Endothelial cell of umbilical vein (primary cell): Measurements from ENCODE around the gene TUFT1. TPM values are rescaled to one million over a fixed set of nuclear protein-coding genes. Genes with fewer than 3 reads are reported as not detected.

Source experiments
- BruUV-seq: library from RNA; stranded (reverse); fragments of 400-500 nt; replicated peaks from 2 replicates; lab custom pipeline; 2021; lab: Mats Ljungman, UMichigan
- CTCF ChIA-PET: fragments of 300-600, 350-600 bp; sonication (Branson Sonifier 250); formaldehyde crosslinking; loops from one replicate; lab custom pipeline; 2021; ENCODE audit warnings: antibody characterized with exemption, inconsistent platforms; lab: Charles Lee
- POLR2A ChIA-PET: fragments of 300-600, 350-600 bp; sonication (Branson Sonifier 250); formaldehyde crosslinking; loops from one replicate; lab custom pipeline; 2021; ENCODE audit warnings: antibody characterized with exemption, inconsistent platforms; lab: Charles Lee
- DNase-seq: peaks from one replicate; pipeline ENCODE4 v3.0.0-alpha.2; 2011; ENCODE audit warnings: low read depth, low spot score
- FAIRE-seq: peaks from 2 replicates; lab custom pipeline; 2011; peaks lifted over from hg19 to GRCh38; lab: Jason Lieb, UNC
- H2AFZ ChIP-seq: 2 replicates; pipeline ENCODE4 v1.6.0; 2012; ENCODE audit warnings: low read depth, low read length, control low read depth, inconsistent platforms
- H3K27ac ChIP-seq: 2 replicates; pipeline ENCODE4 v1.5.1; 2011; ENCODE audit warnings: low read depth, mild to moderate bottlenecking, control low read depth, low read length, moderate library complexity; ENCODE audit not compliant: insufficient read depth
- H3K27me3 ChIP-seq, 2 experiments: 2 replicates each; pipeline versions ENCODE4 v1.6.0 to v1.6.1; 2011; ENCODE audit warnings: low read length in 2 of 2, mixed read lengths in 1 of 2; ENCODE audit not compliant: control insufficient read depth in 2 of 2, insufficient read depth in 2 of 2
- H3K36me3 ChIP-seq, 2 experiments: 2 replicates in 1 of 2; 3 replicates in 1 of 2; pipeline ENCODE4 v1.5.1; 2011; ENCODE audit warnings: low read length in 2 of 2, mild to moderate bottlenecking in 1 of 2, moderate library complexity in 1 of 2; ENCODE audit not compliant: control insufficient read depth in 2 of 2, insufficient read depth in 2 of 2; ENCODE audit errors: extremely low read depth in 1 of 2
- H3K4me1 ChIP-seq: 3 replicates; pipeline ENCODE4 v1.5.1; 2011; ENCODE audit warnings: mild to moderate bottlenecking, low read length; ENCODE audit not compliant: control insufficient read depth, insufficient read depth; ENCODE audit errors: extremely low read depth
- H3K4me2 ChIP-seq: 2 replicates; pipeline ENCODE4 v1.6.1; 2011; ENCODE audit warnings: low read length, control low read depth, mixed read lengths; ENCODE audit not compliant: insufficient read depth
- H3K4me3 ChIP-seq, 3 experiments: fragments of 200-600 bp in 1 of 3; sonication (generic), shearing (Covaris generic) in 1 of 3; replicated peaks in 1 of 3; 2 replicates each; pipeline ENCODE4 v1.5.1; 2011 to 2016; ENCODE audit warnings: control low read depth in 3 of 3, low read length in 3 of 3, mild to moderate bottlenecking in 2 of 3, inconsistent platforms in 1 of 3, low read depth in 1 of 3, moderate library complexity in 1 of 3; ENCODE audit not compliant: insufficient read depth in 1 of 3
- H3K79me2 ChIP-seq: 2 replicates; pipeline ENCODE4 v1.6.0; 2012; ENCODE audit warnings: low read length, inconsistent platforms; ENCODE audit not compliant: control insufficient read depth, insufficient read depth
- H3K9ac ChIP-seq: replicated peaks from 2 replicates; pipeline ENCODE3; 2011; ENCODE audit warnings: low read length, control low read depth; ENCODE audit not compliant: insufficient read depth; ENCODE audit errors: extremely low read depth
- H3K9me1 ChIP-seq: replicated peaks from 3 replicates; pipeline ENCODE4 v1.6.0; 2011; ENCODE audit warnings: mild to moderate bottlenecking, low read length; ENCODE audit not compliant: control insufficient read depth, insufficient read depth; ENCODE audit errors: extremely low read depth
- H3K9me3 ChIP-seq: replicated peaks from 2 replicates; pipeline ENCODE4 v1.5.1; 2012; ENCODE audit warnings: low read length, inconsistent platforms; ENCODE audit not compliant: control insufficient read depth, insufficient read depth
- H4K20me1 ChIP-seq: replicated peaks from 2 replicates; pipeline ENCODE3; 2011; ENCODE audit warnings: mild to moderate bottlenecking, low read length; ENCODE audit not compliant: control insufficient read depth, insufficient read depth; ENCODE audit errors: extremely low read depth
- CTCF ChIP-seq, 2 donors: IDR thresholded peaks; 1 replicate in 1 of 2; 2 replicates in 1 of 2; pipeline ENCODE4 v1.5.1; 2011; ENCODE audit warnings: low read length in 2 of 2, mild to moderate bottlenecking in 2 of 2, moderate library complexity in 2 of 2, control low read depth in 1 of 2, inconsistent platforms in 1 of 2, low read depth in 1 of 2; ENCODE audit not compliant: insufficient read depth in 1 of 2; ENCODE audit errors: extremely low read depth in 1 of 2
- EZH2 ChIP-seq: IDR thresholded peaks from 2 replicates; pipeline ENCODE4 v1.6.1; 2012; ENCODE audit warnings: borderline replicate concordance, low read depth, mild to moderate bottlenecking, moderate library complexity, low read length, inconsistent platforms; ENCODE audit not compliant: severe bottlenecking
- FOS ChIP-seq: IDR thresholded peaks from 2 replicates; pipeline ENCODE4 v1.6.1; 2011; ENCODE audit warnings: mild to moderate bottlenecking, low read length, moderate library complexity, borderline replicate concordance; ENCODE audit not compliant: insufficient read depth
- GATA2 ChIP-seq: IDR thresholded peaks from 2 replicates; pipeline ENCODE4 v1.7.0; 2011; ENCODE audit warnings: low read depth, mild to moderate bottlenecking, moderate library complexity, mixed read lengths, low read length; ENCODE audit not compliant: insufficient read length, insufficient read depth
- JUN ChIP-seq: IDR thresholded peaks from 2 replicates; pipeline ENCODE4 v1.6.1; 2011; ENCODE audit warnings: borderline replicate concordance, low read depth; ENCODE audit not compliant: insufficient read length, insufficient read depth
- MAX ChIP-seq: IDR thresholded peaks from 2 replicates; pipeline ENCODE4 v1.6.1; 2011; ENCODE audit not compliant: insufficient read depth, insufficient read length
- MYC ChIP-seq: IDR thresholded peaks from one replicate; pipeline ENCODE4 v1.6.1; 2011; ENCODE audit warnings: mild to moderate bottlenecking, low read depth, low read length
- POLR2A ChIP-seq: IDR thresholded peaks from 2 replicates; pipeline ENCODE4 v1.6.1; 2012; ENCODE audit warnings: low read depth, mild to moderate bottlenecking, control low read depth, low read length
- POLR2AphosphoS5 ChIP-seq: IDR thresholded peaks from 2 replicates; pipeline ENCODE4 v1.6.1; 2012; ENCODE audit warnings: low read depth, mild to moderate bottlenecking, control low read depth, low read length, moderate library complexity; ENCODE audit not compliant: insufficient read depth
- dilution Hi-C: fragments of 300-500 bp; cut with MboI; formaldehyde crosslinking; loops from one replicate; pipeline ENCODE4 v1.15.0; 2019; ENCODE audit warnings: low sequenced_read_pairs; ENCODE audit not compliant: extremely low pct_ligation_motif_present
- intact Hi-C: fragments of 100-400 bp; cut with micrococcal nuclease; formaldehyde crosslinking; loops from one replicate; pipeline ENCODE4 v1.10.0; 2022
- polyA plus RNA-seq, 4 experiments: library from polyadenylated mRNA; depleted of rRNA in 3 of 4; stranded (reverse) in 3 of 4; unstranded in 1 of 4; fragments of >200 nt; gene quantifications; 2 replicates each; pipeline versions ENCODE4 v1.2.1 to v1.2.3, GENCODE V29; 2011 to 2012; ENCODE audit warnings: missing spikeins in 1 of 4
- total RNA-seq: library from RNA; stranded (reverse); gene quantifications from 2 replicates; pipeline ENCODE4 v1.2.3, GENCODE V29; 2021

Gene TUFT1
- total and polyA plus RNA-seq, 2 donors (not counting 3 experiments of a cell fraction or from before 2014, with no cell fraction given) = 4.3 to 5.1 TPM

GRCh38 chr1:151581451-151581850, 41.3 kb downstream of the TUFT1 start:
- H3K4me1 ChIP-seq = no peaks in the 10 kb centered on the region
- no peaks in the 10 kb centered on the region for H3K27me3 ChIP-seq
- no peaks in the 10 kb centered on the region for H3K36me3 ChIP-seq
- ChIA-PET CTCF (interaction anchor here (1.0 kb wide), 1 partner anchor 12 kb away, joined by 3 read pairs; no protein-coding TSS in a partner anchor), POLR2A (no interaction called here)
- BruUV-seq = no TSS peak
- no peak overlapping the region for H3K4me2 ChIP-seq
- H3K4me3 ChIP-seq = no peak overlapping the region
- intact Hi-C loops (no loop called here), dilution Hi-C loops (no loop called here)
- FAIRE-seq (no peak), DNase-seq (no peak)
- H3K27ac ChIP-seq = no peak overlapping the region
- no peak overlapping the region for H3K9ac ChIP-seq
- no peak overlapping the region for H2AFZ ChIP-seq
- H3K9me1 ChIP-seq = no peaks in the 10 kb centered on the region
- H3K9me3 ChIP-seq = no peaks in the 10 kb centered on the region
- no peaks in the 10 kb centered on the region for H4K20me1 ChIP-seq
- TF ChIP-seq CTCF (IDR thresholded peaks at IDR 0.05; ENCODE audit: extremely low read depth in 1 of 2, insufficient read depth in 1 of 2, low read depth in 1 of 2, low read length in 2 of 2) = no peak
- no peak for TF ChIP-seq MAX
- no peak for TF ChIP-seq POLR2A
- TF ChIP-seq GATA2 = no peak
- TF ChIP-seq JUN = no peak
- no peaks in the 10 kb centered on the region for H3K79me2 ChIP-seq

GRCh38 chr1:151581921-151582320, 41.8 kb downstream of the TUFT1 start:
- TF ChIP-seq GATA2 (no peak), CTCF (IDR thresholded peaks at IDR 0.05; ENCODE audit: extremely low read depth in 1 of 2, insufficient read depth in 1 of 2, low read depth in 1 of 2, low read length in 2 of 2) (no peak), FOS (no peak), MYC (no peak), POLR2A (no peak), POLR2AphosphoS5 (no peak), EZH2 (no peak), MAX (no peak), JUN (no peak)
- CTCF ChIA-PET = interaction anchor here (1.0 kb wide), 1 partner anchor 11 kb away, joined by 3 read pairs; no protein-coding TSS in a partner anchor
- H3K36me3 ChIP-seq = no peaks in the 10 kb centered on the region

More at GRCh38 chr1:151581921-151582320, 41.8 kb downstream of the TUFT1 start:
- Histone ChIP-seq H3K4me2 (no peak overlapping the region), H2AFZ (no peak overlapping the region), H3K4me1 (no peaks in the 10 kb centered on the region), H3K9me3 (no peaks in the 10 kb centered on the region), H3K9me1 (no peaks in the 10 kb centered on the region), H3K27me3 (no peaks in the 10 kb centered on the region), H3K9ac (no peak overlapping the region), H4K20me1 (no peaks in the 10 kb centered on the region), H3K4me3 (no peak overlapping the region), H3K79me2 (no peaks in the 10 kb centered on the region), H3K27ac (no peak overlapping the region)
- BruUV-seq = no TSS peak
- intact Hi-C loops (no loop called here), dilution Hi-C loops (no loop called here)
- POLR2A ChIA-PET = interaction anchor here (0.6 kb wide), 1 partner anchor 95 kb away, joined by 3 read pairs; no protein-coding TSS in a partner anchor
- FAIRE-seq (no peak), DNase-seq (no peak)
